HEK293T (cell line): ENCODE measurements around the gene TAGLN2.
A peak's percentile ranks its signal among the peaks of the same experiment; 100 is the strongest.

Source experiments
- CTCF ChIA-PET: fragments of 350-600 bp; formaldehyde crosslinking; extraction: SDS; loops from one replicate; lab custom pipeline; 2021; ENCODE audit warnings: antibody characterized with exemption, inconsistent platforms; lab: Yijun Ruan, JAX
- POLR2A ChIA-PET: fragments of 350-600 bp; formaldehyde crosslinking; extraction: SDS; loops from one replicate; lab custom pipeline; 2020; ENCODE audit warnings: antibody characterized with exemption, inconsistent platforms; lab: Yijun Ruan, JAX
- DNase-seq: peaks from one replicate; pipeline ENCODE4 v3.0.0; 2012; ENCODE audit warnings: mixed read lengths; ENCODE audit errors: extremely low spot score
- ARNT ChIP-seq: fragments of 450-650 bp; IDR thresholded peaks from 2 replicates; pipeline ENCODE4 v1.6.1; 2017; ENCODE audit warnings: mild to moderate bottlenecking
- BHLHE40 ChIP-seq: fragments of 450-650 bp; IDR thresholded peaks from 2 replicates; pipeline ENCODE4 v1.6.1; 2016; ENCODE audit warnings: mild to moderate bottlenecking, moderate library complexity, borderline replicate concordance
- CTBP1 ChIP-seq: fragments of 450-650 bp; IDR thresholded peaks from 2 replicates; pipeline ENCODE4 v1.6.1; 2016; ENCODE audit warnings: borderline replicate concordance
- ELF4 ChIP-seq: fragments of 450-650 bp; IDR thresholded peaks from 2 replicates; pipeline ENCODE4 v1.6.1; 2017; ENCODE audit warnings: antibody characterized with exemption
- FOXA1 ChIP-seq: fragments of 450-650 bp; IDR thresholded peaks from 2 replicates; pipeline ENCODE4 v1.6.1; 2016; ENCODE audit warnings: mild to moderate bottlenecking
- FOXK2 ChIP-seq: fragments of 450-650 bp; IDR thresholded peaks from 2 replicates; pipeline ENCODE4 v1.6.1; 2016; ENCODE audit warnings: mild to moderate bottlenecking
- FOXM1 ChIP-seq: fragments of 450-650 bp; IDR thresholded peaks from 2 replicates; pipeline ENCODE4 v1.6.1; 2017; ENCODE audit warnings: mild to moderate bottlenecking, borderline replicate concordance
- HDGF ChIP-seq: fragments of 450-650 bp; IDR thresholded peaks from 2 replicates; pipeline ENCODE4 v1.6.1; 2017; ENCODE audit warnings: antibody characterized with exemption, borderline replicate concordance
- L3MBTL2 ChIP-seq: fragments of 450-650 bp; conservative IDR thresholded peaks from 2 replicates; pipeline ENCODE4 v1.6.1; 2016; ENCODE audit warnings: mild to moderate bottlenecking
- LEF1 ChIP-seq: fragments of 450-650 bp; IDR thresholded peaks from 2 replicates; pipeline ENCODE4 v1.6.1; 2017; ENCODE audit warnings: mild to moderate bottlenecking, borderline replicate concordance
- NFRKB ChIP-seq: fragments of 450-650 bp; IDR thresholded peaks from 2 replicates; pipeline ENCODE4 v1.6.1; 2016; ENCODE audit warnings: mild to moderate bottlenecking, moderate library complexity
- PKNOX1 ChIP-seq: fragments of 450-650 bp; IDR thresholded peaks from 2 replicates; pipeline ENCODE4 v1.6.1; 2016
- SP1 ChIP-seq: fragments of 450-650 bp; IDR thresholded peaks from 2 replicates; pipeline ENCODE4 v1.6.1; 2017
- SUZ12 ChIP-seq: fragments of 450-650 bp; IDR thresholded peaks from 2 replicates; pipeline ENCODE4 v1.6.1; 2016; ENCODE audit warnings: mild to moderate bottlenecking
- TARDBP ChIP-seq: fragments of 450-650 bp; IDR thresholded peaks from 2 replicates; pipeline ENCODE4 v1.6.1; 2016
- ZNF384 ChIP-seq: fragments of 450-650 bp; IDR thresholded peaks from 2 replicates; pipeline ENCODE4 v1.6.1; 2016

TAGLN2 gene

DNA sequence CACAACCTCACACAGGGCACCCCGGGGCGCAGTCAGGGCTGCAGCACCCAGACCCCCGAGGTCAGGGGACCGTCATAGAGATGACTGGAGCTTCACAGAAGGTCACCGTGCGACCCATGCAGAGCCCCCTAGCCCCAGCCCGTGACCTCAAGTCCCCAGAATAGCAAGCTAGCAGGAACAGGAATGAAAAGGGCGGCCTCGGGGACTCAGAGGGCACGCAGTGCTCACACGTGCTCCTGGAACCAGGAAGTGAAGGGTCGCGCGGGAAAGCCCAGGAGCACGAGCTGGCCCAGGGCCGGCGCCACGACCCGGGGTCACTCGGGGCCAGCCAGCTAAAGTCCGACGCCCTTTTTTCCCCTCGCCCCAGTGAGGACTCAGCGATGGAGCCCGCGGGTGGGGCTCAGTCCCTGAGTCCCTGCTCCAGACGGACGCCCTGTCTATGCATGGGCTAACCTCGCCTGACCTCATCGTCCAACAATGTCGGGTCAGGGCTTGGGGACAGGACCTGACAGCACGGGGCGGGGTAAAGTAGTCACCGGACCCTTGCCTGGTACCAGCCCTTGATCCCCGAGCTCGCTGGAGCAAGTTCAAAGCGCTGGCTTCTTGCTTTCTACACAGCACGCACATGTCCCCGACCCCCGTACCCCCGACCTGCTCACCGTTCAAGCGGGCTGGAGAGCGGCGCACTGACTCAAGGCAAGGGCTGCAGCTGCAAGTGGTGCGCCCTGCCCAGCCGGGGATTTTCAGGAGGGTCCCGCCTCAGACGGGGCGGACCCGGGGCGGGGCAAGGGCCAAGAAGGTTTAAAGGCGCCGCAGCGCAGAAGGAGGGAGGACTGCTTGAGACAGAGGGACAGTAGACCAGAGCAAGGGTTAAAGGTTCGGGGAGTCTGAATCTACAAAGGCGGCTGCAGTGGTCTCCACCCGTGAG lies at the start of gene TAGLN2:
Gene TAGLN2, minus strand, starts transcription at position 717 of the 928 bp plus-strand sequence. CDS start 4,998 bp downstream, outside the sequence.
- peak; percentile 91 for DNase-seq
- POLR2A ChIA-PET, result interaction anchor here (0.6 to 3.7 kb wide), 13 partner anchors 9 to 126 kb away, joined by 3 to 24 read pairs (median 6); partner anchors contain the start of gene IGSF9
- CTCF ChIA-PET, result interaction anchor here (0.9 kb wide), 1 partner anchor 83 kb away, joined by 4 read pairs; no protein-coding TSS in a partner anchor
- TF ChIP-seq LEF1 (no peak), FOXM1 (peak; percentile 64), FOXA1 (no peak), L3MBTL2 (peak; percentile 98), ZNF384 (no peak), PKNOX1 (no peak), ELF4 (peak; percentile 93), BHLHE40 (no peak), FOXK2 (no peak), TARDBP (no peak), CTBP1 (no peak)

GRCh38 chr1:159974350-159974965 lies 49.2 kb upstream of the TAGLN2 start:
- ChIA-PET POLR2A (no interaction called here), CTCF (no interaction called here)
- no peak for DNase-seq
- TF ChIP-seq PKNOX1, result no peak
- TF ChIP-seq FOXK2, result no peak

- ChIA-PET CTCF (interaction anchor here (2.2 kb wide), 1 partner anchor 34 kb away, joined by 8 read pairs; no protein-coding TSS in a partner anchor), POLR2A (no interaction called here)
- TF ChIP-seq NFRKB, result no peak
- TF ChIP-seq SP1, result no peak
- TF ChIP-seq BHLHE40, result no peak
- no peak for TF ChIP-seq FOXM1
- no peak for TF ChIP-seq CTBP1
- TF ChIP-seq ARNT, result no peak
- TF ChIP-seq SUZ12, result no peak
- TF ChIP-seq ZNF384, result no peak
- no peak for TF ChIP-seq PKNOX1
- TF ChIP-seq FOXK2, result no peak
- no peak for TF ChIP-seq ELF4
- TF ChIP-seq LEF1, result no peak
- no peak for TF ChIP-seq TARDBP
- no peak for TF ChIP-seq FOXA1
- TF ChIP-seq HDGF, result no peak
- TF ChIP-seq L3MBTL2, result no peak
- DNase-seq, result no peak
These were observed 48.1 kb upstream of the TAGLN2 start for GRCh38 chr1:159973350-159973940.

GRCh38 chr1:159972443-159973205 lies 47.3 kb upstream of the TAGLN2 start:
- TF ChIP-seq FOXK2 (no peak), HDGF (no peak), CTBP1 (no peak), TARDBP (no peak), SP1 (no peak), SUZ12 (no peak), ELF4 (no peak), FOXA1 (no peak), NFRKB (no peak), LEF1 (no peak)
- DNase-seq, result no peak
- ChIA-PET POLR2A (no interaction called here), CTCF (interaction anchor here (2.2 kb wide), 1 partner anchor 35 kb away, joined by 8 read pairs; no protein-coding TSS in a partner anchor)

DNA sequence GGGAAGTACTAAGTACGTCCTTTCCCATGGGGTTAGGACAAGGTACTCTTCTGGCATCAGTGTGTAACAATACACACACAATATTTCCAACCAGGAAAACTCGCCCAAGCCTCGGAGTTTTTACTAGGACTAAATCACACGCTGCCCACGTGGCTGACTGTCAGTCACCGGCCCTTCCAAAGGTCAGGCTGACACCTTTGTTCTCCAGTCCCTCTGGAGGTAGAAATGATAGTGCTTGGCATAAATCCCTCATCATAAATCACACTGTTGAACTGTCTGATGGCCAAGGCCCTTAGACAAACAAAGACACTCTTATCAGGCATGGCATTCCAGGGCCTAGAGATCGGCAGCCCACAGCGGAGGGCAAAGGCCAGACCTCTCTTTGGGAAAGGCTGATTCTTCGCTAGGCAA lies 45.6 kb upstream of the TAGLN2 start:
- TF ChIP-seq FOXM1, result no peak
- TF ChIP-seq PKNOX1, result 0 out of 2 replicates have a peak, but pooled peaks have one; percentile 32
- no peak for DNase-seq
- ChIA-PET CTCF (no interaction called here), POLR2A (interaction anchor here (0.9 kb wide), 1 partner anchor 19 kb away, joined by 4 read pairs; no protein-coding TSS in a partner anchor)
